GM12878 (cell line): Measurements from ENCODE around the gene SPDL1. TPM values are rescaled to one million over a fixed set of nuclear protein-coding genes. Genes with fewer than 3 reads are reported as not detected.

ENCODE experiments used
- ATAC-seq: fragments of 200-7000 bp; cut with Tn5 transposase; 3 replicates; pipeline ENCODE4 v1.9.1; 2020; ENCODE audit warnings: mild to moderate bottlenecking, moderate library complexity
- BruUV-seq: library from RNA; stranded (reverse); fragments of 400-500 nt; replicated peaks from 2 replicates; lab custom pipeline; 2021; lab: Mats Ljungman, UMichigan
- CTCF ChIA-PET: fragments of 300-600 bp; sonication (Branson Sonifier 250); formaldehyde crosslinking; extraction: SDS; loops from one replicate; lab custom pipeline; 2021; ENCODE audit warnings: inconsistent platforms; lab: Yijun Ruan, JAX
- POLR2A ChIA-PET: fragments of 350-600 bp; formaldehyde crosslinking; extraction: SDS; loops from one replicate; lab custom pipeline; 2021; ENCODE audit warnings: inconsistent platforms; lab: Charles Lee
- RAD21 ChIA-PET: fragments of 300-600 bp; sonication (Branson Sonifier 250); formaldehyde crosslinking; loops from one replicate; lab custom pipeline; 2023; ENCODE audit warnings: antibody characterized with exemption; ENCODE audit not compliant: unreplicated experiment; lab: Charles Lee
- SMC1A ChIA-PET: fragments of 300-600 bp; sonication (Branson Sonifier 250); formaldehyde crosslinking; loops from one replicate; lab custom pipeline; 2023; ENCODE audit not compliant: unreplicated experiment, uncharacterized antibody; lab: Charles Lee
- DNase-seq: peaks from one replicate; pipeline ENCODE4 v3.0.0-alpha.2; 2011; ENCODE audit warnings: low read depth, low spot score
- FAIRE-seq: peaks from 3 replicates; lab custom pipeline; 2011; peaks lifted over from hg19 to GRCh38; lab: Jason Lieb, UNC
- H2AFZ ChIP-seq: 2 replicates; pipeline ENCODE4 v1.6.0; 2011; ENCODE audit warnings: low read depth, low read length, control low read depth; ENCODE audit not compliant: control insufficient read depth
- H3K27ac ChIP-seq: 2 replicates; pipeline ENCODE4 v1.5.1; 2011; ENCODE audit warnings: control low read depth; ENCODE audit not compliant: control insufficient read depth, insufficient read depth
- H3K27me3 ChIP-seq, 2 experiments: replicated peaks in 1 of 2; 2 replicates each; pipeline versions ENCODE4 v1.6.0 to v1.6.1; 2011; ENCODE audit warnings: low read length in 1 of 2; ENCODE audit not compliant: control insufficient read depth in 2 of 2, insufficient read depth in 2 of 2
- H3K36me3 ChIP-seq, 2 experiments: 2 replicates each; pipeline ENCODE4 v1.5.1; 2011; ENCODE audit warnings: low read length in 1 of 2; ENCODE audit not compliant: control insufficient read depth in 2 of 2, insufficient read depth in 2 of 2
- H3K4me1 ChIP-seq: 2 replicates; pipeline ENCODE4 v1.6.1; 2011; ENCODE audit warnings: mild to moderate bottlenecking, low read length, moderate library complexity, mixed read lengths; ENCODE audit not compliant: control insufficient read depth, insufficient read depth
- H3K4me2 ChIP-seq: 2 replicates; pipeline ENCODE4 v1.6.0; 2011; ENCODE audit warnings: control low read depth; ENCODE audit not compliant: control insufficient read depth, insufficient read depth
- H3K4me3 ChIP-seq: fragments of 200-600 bp; sonication (generic); 2 replicates; pipeline ENCODE4 v1.5.1; 2016
- H3K79me2 ChIP-seq: 2 replicates; pipeline ENCODE4 v1.6.0; 2011; ENCODE audit warnings: low read length; ENCODE audit not compliant: control insufficient read depth, insufficient read depth
- H3K9ac ChIP-seq: 2 replicates; pipeline ENCODE4 v1.8.0; 2011; ENCODE audit warnings: low read length, control low read depth, mixed read lengths; ENCODE audit not compliant: control insufficient read depth, insufficient read depth
- H3K9me3 ChIP-seq: replicated peaks from 3 replicates; pipeline ENCODE4 v1.5.1; 2011; ENCODE audit warnings: mild to moderate bottlenecking, low read length; ENCODE audit not compliant: control insufficient read depth, insufficient read depth
- H4K20me1 ChIP-seq: 2 replicates; pipeline ENCODE4 v1.6.0; 2011; ENCODE audit not compliant: control insufficient read depth, insufficient read depth
- RELA ChIP-seq: fragments of 450-650 bp; IDR thresholded peaks from 2 replicates; pipeline ENCODE4 v1.8.0; 2014; ENCODE audit warnings: borderline replicate concordance; ENCODE audit not compliant: partially characterized antibody
- RUNX3 ChIP-seq: IDR thresholded peaks from 2 replicates; pipeline ENCODE4 v1.6.1; 2012; ENCODE audit warnings: low read length, inconsistent platforms
- SMAD5 ChIP-seq: IDR thresholded peaks from 2 replicates; pipeline ENCODE4 v1.6.1; 2016; ENCODE audit warnings: antibody characterized with exemption, low read depth
- SP1 ChIP-seq: IDR thresholded peaks from one replicate; pipeline ENCODE4 v1.6.1; 2011; ENCODE audit warnings: low read depth, low read length
- SREBF1 ChIP-seq: IDR thresholded peaks from 2 replicates; pipeline ENCODE4 v1.6.1; 2012; ENCODE audit warnings: mild to moderate bottlenecking, low read length
- ZBED1 ChIP-seq: IDR thresholded peaks from 2 replicates; pipeline ENCODE4 v1.6.1; 2016; ENCODE audit warnings: borderline replicate concordance
- WGBS: methylation state at CpG from one replicate; pipeline ENCODE4 v1.1.6; 2016; ENCODE audit warnings: low lambda C conversion rate; ENCODE audit not compliant: insufficient replicate concordance, insufficient coverage; ENCODE audit errors: missing lambda C conversion rate; 5-methylcytosine and 5-hydroxymethylcytosine counted together
- in situ Hi-C: fragments of 300-500 bp; cut with MboI; formaldehyde crosslinking; loops from 9 replicates; pipeline ENCODE4 v1.14.3; 2018; ENCODE audit warnings: mixed read lengths
- intact Hi-C: fragments of 100-400 bp; cut with micrococcal nuclease; formaldehyde crosslinking; loops from one replicate; pipeline ENCODE4 v1.14.2; 2022; ENCODE audit not compliant: unreplicated experiment
- polyA plus RNA-seq, 11 experiments: library from polyadenylated mRNA; depleted of rRNA in 4 of 11; unstranded in 6 of 11; stranded (reverse) in 5 of 11; fragments of >200 nt; fragmentation: Nextera tagmentation in 4 of 11; fragmentation: Illumina TruSeq in 1 of 11; extraction: Ambion mirVana in 4 of 11; extraction: Trizol in 1 of 11; gene quantifications; 1 replicate in 1 of 11; 2 replicates in 10 of 11; pipeline versions ENCODE4 v1.2.1 to v1.2.3, GENCODE V29; 2011 to 2016; ENCODE audit warnings: inconsistent platforms in 2 of 11, missing spikeins in 2 of 11, low read depth in 1 of 11
- total RNA-seq, 4 experiments: library from RNA; depleted of rRNA in 3 of 4; stranded (reverse); fragments of >200 nt in 3 of 4; fragmentation: Illumina TruSeq in 1 of 4; extraction: Trizol in 1 of 4; gene quantifications; 2 replicates each; pipeline versions ENCODE4 v1.2.1 to v1.2.3, GENCODE V29; 2013 to 2021

The SPDL1 gene
- total and polyA plus RNA-seq, 10 of the 15 experiments (the other 5 are each of a cell fraction or from before 2014, with no cell fraction given) = 34.2 to 69.9 (median 46.0) TPM

DNA sequence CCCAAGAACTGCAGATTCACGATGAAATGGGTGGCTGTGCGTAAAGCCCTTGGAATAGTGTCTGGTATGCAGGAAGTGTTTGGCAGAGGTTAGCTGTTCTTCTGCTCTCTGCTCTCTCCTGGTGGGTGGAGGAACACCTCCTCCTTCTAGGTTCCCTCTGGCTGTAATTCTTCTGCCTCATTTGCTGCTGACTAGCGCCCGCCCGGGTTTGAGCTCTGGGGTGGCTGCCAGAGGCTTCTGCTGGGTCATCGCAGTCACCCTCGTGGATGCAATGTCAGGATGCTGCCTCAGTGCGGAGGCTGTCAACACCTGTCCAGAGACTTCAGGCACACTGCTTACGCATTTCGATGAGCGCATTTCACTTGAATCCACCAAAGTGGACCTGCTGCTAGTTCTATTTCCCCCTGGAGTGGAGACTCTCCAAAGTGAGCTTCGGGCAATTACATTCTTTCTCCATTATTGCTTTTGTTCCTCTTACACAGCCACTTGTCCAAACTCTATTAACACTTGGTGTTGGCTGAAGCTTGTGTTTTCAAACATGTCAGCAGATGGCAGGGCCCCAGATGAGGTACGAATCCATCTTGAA, 65.2 kb downstream of the SPDL1 start:
- Histone ChIP-seq H3K79me2 (peaks cover 98% of the 10 kb centered on the region), H3K9me3 (no peaks in the 10 kb centered on the region; the same call in 2 of the 3 replicates), H3K4me3 (peak overlapping the region; percentile 48; the same call in 1 of the 2 replicates), H3K4me2 (peak overlapping the region; percentile 99), H3K36me3 (peaks cover 9 to 16% of the 10 kb centered on the region in 2 experiments; a peak in 3 of 4 replicates), H3K27me3 (no peaks in the 10 kb centered on the region), H3K4me1 (peaks cover 72% of the 10 kb centered on the region), H3K27ac (peak overlapping the region; percentile 98), H3K9ac (0 out of 2 replicates have a peak overlapping the region, but pooled peaks have one; percentile 18), H4K20me1 (no peaks in the 10 kb centered on the region), H2AFZ (no peak overlapping the region)
- DNase-seq (no peak), FAIRE-seq (no peak), ATAC-seq (no peak)
- intact Hi-C loops = no loop called here
- no TSS peak for BruUV-seq
- ChIA-PET RAD21 (interaction anchor here (0.7 to 6.8 kb wide), 3 partner anchors 11 to 54 kb away, joined by 3 to 47 read pairs (median 31); partner anchors contain the start of gene DOCK2), POLR2A (interaction anchor here (2.5 to 2.9 kb wide), 2 partner anchors 12 kb away, joined by 15 to 18 read pairs; partner anchors contain the start of gene DOCK2), SMC1A (interaction anchor here (0.7 to 8.0 kb wide), 8 partner anchors 11 to 397 kb away, joined by 3 to 68 read pairs (median 4); no protein-coding TSS in a partner anchor), CTCF (interaction anchor here (0.7 to 1.2 kb wide), 2 partner anchors 12 to 22 kb away, joined by 3 to 5 read pairs; partner anchors contain the start of gene DOCK2)
- in situ Hi-C loops = no loop called here
- 86% methylated on average over 13 of the region's 13 CpGs for WGBS
- TF ChIP-seq ZBED1 (no peak), SMAD5 (no peak), RELA (no peak), SREBF1 (no peak), SP1 (no peak), RUNX3 (no peak)
